ENCODE results near the gene MYO1F.

The MYO1F gene

DNA sequence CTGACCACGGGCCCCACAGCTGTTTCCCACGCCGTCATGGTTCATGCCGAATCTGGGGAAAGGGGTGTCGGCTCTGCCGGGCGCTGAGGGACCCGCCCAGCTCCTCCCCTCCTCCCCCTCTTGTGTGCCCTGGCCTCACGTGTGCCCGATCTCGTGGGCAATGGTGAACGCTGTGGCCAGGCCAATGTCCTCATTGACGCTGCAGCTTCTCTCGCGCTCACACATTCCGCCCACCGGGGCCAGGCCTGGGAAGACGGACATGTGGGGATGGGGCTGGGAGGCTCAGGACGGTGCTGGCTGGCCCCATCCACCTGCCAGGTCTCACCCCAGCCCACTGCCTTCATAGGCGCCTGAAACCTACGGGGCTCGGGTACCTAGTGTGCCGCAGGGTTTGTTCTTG, 18.9 kb upstream of the MYO1F start:
- TF ChIP-seq, protein P1, sequence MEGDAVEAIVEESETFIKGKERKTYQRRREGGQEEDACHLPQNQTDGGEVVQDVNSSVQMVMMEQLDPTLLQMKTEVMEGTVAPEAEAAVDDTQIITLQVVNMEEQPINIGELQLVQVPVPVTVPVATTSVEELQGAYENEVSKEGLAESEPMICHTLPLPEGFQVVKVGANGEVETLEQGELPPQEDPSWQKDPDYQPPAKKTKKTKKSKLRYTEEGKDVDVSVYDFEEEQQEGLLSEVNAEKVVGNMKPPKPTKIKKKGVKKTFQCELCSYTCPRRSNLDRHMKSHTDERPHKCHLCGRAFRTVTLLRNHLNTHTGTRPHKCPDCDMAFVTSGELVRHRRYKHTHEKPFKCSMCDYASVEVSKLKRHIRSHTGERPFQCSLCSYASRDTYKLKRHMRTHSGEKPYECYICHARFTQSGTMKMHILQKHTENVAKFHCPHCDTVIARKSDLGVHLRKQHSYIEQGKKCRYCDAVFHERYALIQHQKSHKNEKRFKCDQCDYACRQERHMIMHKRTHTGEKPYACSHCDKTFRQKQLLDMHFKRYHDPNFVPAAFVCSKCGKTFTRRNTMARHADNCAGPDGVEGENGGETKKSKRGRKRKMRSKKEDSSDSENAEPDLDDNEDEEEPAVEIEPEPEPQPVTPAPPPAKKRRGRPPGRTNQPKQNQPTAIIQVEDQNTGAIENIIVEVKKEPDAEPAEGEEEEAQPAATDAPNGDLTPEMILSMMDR (conservative IDR thresholded peaks at IDR 0.05) = no peak
- no peak for TF ChIP-seq ZFX (IDR thresholded peaks at IDR 0.05)
- no peak overlapping the region for H3K27ac ChIP-seq

DNA sequence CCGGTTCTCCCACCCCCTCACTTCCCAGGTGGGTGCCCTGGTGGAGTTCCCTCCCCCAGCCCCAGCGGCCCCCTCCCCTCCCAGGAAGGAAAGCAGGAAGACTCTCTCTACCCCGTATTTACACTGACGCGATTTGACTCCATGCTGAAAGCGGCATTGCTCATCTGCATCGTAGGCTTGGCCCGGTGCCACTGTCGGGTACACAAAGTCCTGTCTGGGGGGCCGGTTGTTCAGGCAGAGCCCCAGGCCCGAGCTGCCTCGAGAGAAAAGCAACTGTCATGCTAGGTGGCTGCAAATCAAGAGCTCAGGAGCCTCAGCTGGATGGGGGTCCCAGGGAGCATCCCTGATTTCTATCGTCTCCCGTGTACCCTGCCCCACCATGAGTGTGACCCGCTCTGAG, 18.4 kb upstream of the MYO1F start:
- H3K27ac ChIP-seq = no peak overlapping the region
- TF ChIP-seq, protein P1 (conservative IDR thresholded peaks at IDR 0.05) = no peak
- TF ChIP-seq ZFX (IDR thresholded peaks at IDR 0.05) = no peak

DNA sequence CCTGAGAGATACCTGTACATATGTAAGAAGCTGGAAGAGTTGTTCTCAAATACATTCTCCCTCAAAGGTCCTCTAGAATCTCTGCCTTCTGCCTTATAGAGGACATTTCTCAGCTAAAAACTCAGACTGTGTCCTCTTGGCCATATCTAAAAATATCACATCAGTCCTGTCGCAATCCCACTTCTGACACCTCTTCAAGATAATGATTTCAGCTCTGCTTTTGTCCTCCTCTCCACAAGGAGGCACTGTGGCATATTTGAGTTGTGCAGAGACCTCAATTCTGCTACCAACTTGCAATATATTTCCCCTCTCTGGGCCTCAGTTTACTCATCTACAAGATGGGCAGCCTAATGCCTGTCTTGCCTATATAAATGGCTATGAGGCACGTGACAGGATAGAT, 16.7 kb upstream of the MYO1F start:
- TF ChIP-seq ZFX (IDR thresholded peaks at IDR 0.05) = no peak
- TF ChIP-seq, protein P1 (conservative IDR thresholded peaks at IDR 0.05) = no peak
- no peak overlapping the region for H3K27ac ChIP-seq

- TF ChIP-seq, protein P1 (conservative IDR thresholded peaks at IDR 0.05) = no peak
- no peak for TF ChIP-seq ZFX (IDR thresholded peaks at IDR 0.05)
- no peak overlapping the region for H3K27ac ChIP-seq
These were observed 15.2 kb upstream of the MYO1F start for GRCh38 chr19:8592231-8593009.

- H3K27ac ChIP-seq = no peak overlapping the region
- TF ChIP-seq, protein P1 (conservative IDR thresholded peaks at IDR 0.05) = no peak
- no peak for TF ChIP-seq ZFX (IDR thresholded peaks at IDR 0.05)
These were observed 12.0 kb upstream of the MYO1F start for GRCh38 chr19:8589177-8589714.

DNA sequence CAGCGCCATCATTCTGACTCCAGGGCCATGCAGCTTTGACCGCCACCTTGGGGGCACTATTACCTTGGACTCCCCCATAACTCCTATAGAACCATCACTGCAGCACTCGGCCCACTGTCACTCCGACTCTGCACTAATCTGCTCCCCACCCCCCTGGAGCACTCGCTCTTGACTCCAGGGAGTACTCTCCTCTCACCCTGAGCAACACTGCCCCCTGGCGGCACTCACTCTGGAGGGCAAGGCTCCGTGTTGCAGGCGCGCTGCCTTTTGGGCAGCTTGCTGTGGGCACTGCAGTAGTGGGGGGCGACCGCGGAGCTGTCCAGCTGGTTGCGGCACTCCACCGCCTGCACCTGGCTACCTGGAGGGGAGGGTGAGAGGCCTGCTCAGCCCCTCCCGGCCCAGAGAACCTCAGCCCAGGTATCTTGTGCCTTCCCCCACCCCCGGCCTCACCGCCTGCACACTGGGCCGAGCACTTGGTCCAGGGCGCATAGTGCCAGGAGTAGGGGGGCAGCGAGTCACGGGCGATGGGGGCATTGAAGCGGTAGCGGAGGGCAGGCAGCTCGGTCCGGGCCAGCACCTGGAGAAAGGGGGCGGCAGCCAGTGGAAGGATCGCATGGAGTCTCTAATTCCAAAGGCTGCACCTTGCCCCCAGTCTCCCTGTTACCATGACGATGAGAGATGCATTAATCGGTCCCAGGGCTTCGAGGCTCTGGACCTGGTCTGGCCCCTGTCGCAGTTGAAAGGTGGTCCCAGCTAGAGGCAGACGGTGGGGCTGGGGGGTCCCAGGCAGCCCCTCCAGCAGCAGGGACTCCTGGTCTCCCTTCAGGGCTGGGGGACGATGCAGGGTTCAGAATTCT, 8.9 kb upstream of the MYO1F start:
- H3K27ac ChIP-seq = no peak overlapping the region
- TF ChIP-seq ZFX (IDR thresholded peaks at IDR 0.05) = no peak
- TF ChIP-seq, protein P1 (conservative IDR thresholded peaks at IDR 0.05) = peak; percentile 91

All from C4-2B (cell line).